OCI-LY1 (cell line): ENCODE data around the gene RMND5B.
A peak's percentile ranks its signal among the peaks of the same experiment; 100 is the strongest.

ENCODE experiments used
- H2AFZ ChIP-seq: fragments of 200-600 bp; sonication (generic), shearing (Covaris generic); 2 replicates; pipeline ENCODE4 v1.6.0; 2014; ENCODE audit warnings: antibody characterized with exemption, mild to moderate bottlenecking, low read length
- H3F3A ChIP-seq: fragments of 200-600 bp; sonication (generic), shearing (Covaris generic); 2 replicates; pipeline ENCODE4 v1.6.0; 2014; ENCODE audit warnings: mild to moderate bottlenecking, antibody characterized with exemption, low read length, moderate library complexity; ENCODE audit not compliant: insufficient read depth
- H3K27ac ChIP-seq: fragments of 200-600 bp; sonication (generic); 2 replicates; pipeline ENCODE4 v1.5.1; 2014; ENCODE audit warnings: low read length, mixed run types, mild to moderate bottlenecking, low read depth; ENCODE audit not compliant: poor library complexity, severe bottlenecking
- H3K27me3 ChIP-seq: fragments of 200-600 bp; sonication (generic); 2 replicates; pipeline ENCODE4 v1.6.0; 2014; ENCODE audit warnings: antibody characterized with exemption, mild to moderate bottlenecking, low read length, moderate library complexity; ENCODE audit not compliant: insufficient read depth
- H3K36me3 ChIP-seq: fragments of 200-600 bp; sonication (generic); 2 replicates; pipeline ENCODE4 v1.6.1; 2014; ENCODE audit warnings: mild to moderate bottlenecking, antibody characterized with exemption, low read length, moderate library complexity, mixed read lengths; ENCODE audit not compliant: insufficient read depth
- H3K4me1 ChIP-seq: fragments of 200-600 bp; sonication (generic); 2 replicates; pipeline ENCODE4 v1.5.1; 2014; ENCODE audit warnings: mild to moderate bottlenecking, low read length, moderate library complexity; ENCODE audit not compliant: insufficient read depth, severe bottlenecking
- H3K4me2 ChIP-seq: fragments of 200-600 bp; sonication (generic), shearing (Covaris generic); 2 replicates; pipeline ENCODE4 v1.6.1; 2014; ENCODE audit warnings: low read length
- H3K4me3 ChIP-seq: fragments of 200-600 bp; sonication (generic); 2 replicates; pipeline ENCODE4 v1.5.1; 2014; ENCODE audit warnings: low read length, low read depth, mild to moderate bottlenecking, mixed read lengths; ENCODE audit not compliant: poor library complexity, severe bottlenecking
- H3K79me2 ChIP-seq: fragments of 200-600 bp; shearing (Covaris generic); 2 replicates; pipeline ENCODE4 v1.6.1; 2016; ENCODE audit warnings: mixed run types, low read length, mixed read lengths; ENCODE audit not compliant: insufficient read depth
- H3K9ac ChIP-seq: fragments of 200-600 bp; sonication (generic), shearing (Covaris generic); 2 replicates; pipeline ENCODE4 v1.6.1; 2014; ENCODE audit warnings: mild to moderate bottlenecking, low read length, mixed read lengths
- H3K9me2 ChIP-seq: fragments of 200-600 bp; sonication (generic), shearing (Covaris generic); 2 replicates; pipeline ENCODE4 v1.6.1; 2014; ENCODE audit warnings: low read depth, mild to moderate bottlenecking, low read length, mixed read lengths
- H3K9me3 ChIP-seq: fragments of 200-600 bp; shearing (Covaris generic); 2 replicates; pipeline ENCODE4 v1.6.1; 2014; ENCODE audit warnings: low read length, mixed read lengths
- H4K20me1 ChIP-seq: fragments of 200-600 bp; sonication (generic), shearing (Covaris generic); 2 replicates; pipeline ENCODE4 v1.6.0; 2016; ENCODE audit warnings: mild to moderate bottlenecking, low read length; ENCODE audit not compliant: insufficient read depth
- EZH2 ChIP-seq: fragments of 200-600 bp; sonication (generic), shearing (Covaris generic); IDR thresholded peaks from 2 replicates; pipeline ENCODE4 v1.8.0; 2017; ENCODE audit warnings: borderline replicate concordance, mixed run types, mild to moderate bottlenecking, antibody characterized with exemption, low read length, moderate library complexity, mixed read lengths
- TF ChIP-seq, protein P1 (sequence below): fragments of 200-600 bp; sonication (generic), shearing (Covaris generic); IDR thresholded peaks from 2 replicates; pipeline ENCODE4 v1.5.1; 2017; ENCODE audit warnings: mild to moderate bottlenecking, antibody characterized with exemption, low read length, moderate library complexity, mixed read lengths

The RMND5B gene

GRCh38 chr5:178123094-178123965, 7.5 kb upstream of the RMND5B start:
- peak overlapping the region; percentile 94 for H3K27ac ChIP-seq
- peak overlapping the region; percentile 63; the same call in 1 of the 2 replicates for H3K9ac ChIP-seq
- H3K27me3 ChIP-seq: no peaks in the 10 kb centered on the region
- no peaks in the 10 kb centered on the region for H3F3A ChIP-seq
- H3K4me3 ChIP-seq: peak overlapping the region; percentile 54
- no peaks in the 10 kb centered on the region for H3K79me2 ChIP-seq
- no peaks in the 10 kb centered on the region for H4K20me1 ChIP-seq
- no peaks in the 10 kb centered on the region for H3K9me3 ChIP-seq
- no peaks in the 10 kb centered on the region for H3K9me2 ChIP-seq
- no peak overlapping the region for H2AFZ ChIP-seq
- peak overlapping the region; percentile 56; the same call in 1 of the 2 replicates for H3K4me2 ChIP-seq
- peaks cover 16% of the 10 kb centered on the region; the same call in 1 of the 2 replicates for H3K36me3 ChIP-seq
- TF ChIP-seq EZH2: no peak
- TF ChIP-seq, protein P1, sequence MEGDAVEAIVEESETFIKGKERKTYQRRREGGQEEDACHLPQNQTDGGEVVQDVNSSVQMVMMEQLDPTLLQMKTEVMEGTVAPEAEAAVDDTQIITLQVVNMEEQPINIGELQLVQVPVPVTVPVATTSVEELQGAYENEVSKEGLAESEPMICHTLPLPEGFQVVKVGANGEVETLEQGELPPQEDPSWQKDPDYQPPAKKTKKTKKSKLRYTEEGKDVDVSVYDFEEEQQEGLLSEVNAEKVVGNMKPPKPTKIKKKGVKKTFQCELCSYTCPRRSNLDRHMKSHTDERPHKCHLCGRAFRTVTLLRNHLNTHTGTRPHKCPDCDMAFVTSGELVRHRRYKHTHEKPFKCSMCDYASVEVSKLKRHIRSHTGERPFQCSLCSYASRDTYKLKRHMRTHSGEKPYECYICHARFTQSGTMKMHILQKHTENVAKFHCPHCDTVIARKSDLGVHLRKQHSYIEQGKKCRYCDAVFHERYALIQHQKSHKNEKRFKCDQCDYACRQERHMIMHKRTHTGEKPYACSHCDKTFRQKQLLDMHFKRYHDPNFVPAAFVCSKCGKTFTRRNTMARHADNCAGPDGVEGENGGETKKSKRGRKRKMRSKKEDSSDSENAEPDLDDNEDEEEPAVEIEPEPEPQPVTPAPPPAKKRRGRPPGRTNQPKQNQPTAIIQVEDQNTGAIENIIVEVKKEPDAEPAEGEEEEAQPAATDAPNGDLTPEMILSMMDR: no peak
- peaks cover 53% of the 10 kb centered on the region for H3K4me1 ChIP-seq

- H3K4me2 ChIP-seq: no peak overlapping the region
- no peaks in the 10 kb centered on the region for H4K20me1 ChIP-seq
- peaks cover 16% of the 10 kb centered on the region; the same call in 1 of the 2 replicates for H3K36me3 ChIP-seq
- peaks cover 43% of the 10 kb centered on the region for H3K4me1 ChIP-seq
- H3F3A ChIP-seq: no peaks in the 10 kb centered on the region
- H3K27me3 ChIP-seq: no peaks in the 10 kb centered on the region
- H3K79me2 ChIP-seq: no peaks in the 10 kb centered on the region
- H3K9ac ChIP-seq: no peak overlapping the region
- H3K4me3 ChIP-seq: no peak overlapping the region
- no peaks in the 10 kb centered on the region for H3K9me3 ChIP-seq
- no peaks in the 10 kb centered on the region for H3K9me2 ChIP-seq
- H2AFZ ChIP-seq: no peak overlapping the region
- TF ChIP-seq, protein P1: no peak
- TF ChIP-seq EZH2: no peak
- H3K27ac ChIP-seq: no peak overlapping the region
Observed at GRCh38 chr5:178123966-178124925, 6.6 kb upstream of the RMND5B start.

DNA sequence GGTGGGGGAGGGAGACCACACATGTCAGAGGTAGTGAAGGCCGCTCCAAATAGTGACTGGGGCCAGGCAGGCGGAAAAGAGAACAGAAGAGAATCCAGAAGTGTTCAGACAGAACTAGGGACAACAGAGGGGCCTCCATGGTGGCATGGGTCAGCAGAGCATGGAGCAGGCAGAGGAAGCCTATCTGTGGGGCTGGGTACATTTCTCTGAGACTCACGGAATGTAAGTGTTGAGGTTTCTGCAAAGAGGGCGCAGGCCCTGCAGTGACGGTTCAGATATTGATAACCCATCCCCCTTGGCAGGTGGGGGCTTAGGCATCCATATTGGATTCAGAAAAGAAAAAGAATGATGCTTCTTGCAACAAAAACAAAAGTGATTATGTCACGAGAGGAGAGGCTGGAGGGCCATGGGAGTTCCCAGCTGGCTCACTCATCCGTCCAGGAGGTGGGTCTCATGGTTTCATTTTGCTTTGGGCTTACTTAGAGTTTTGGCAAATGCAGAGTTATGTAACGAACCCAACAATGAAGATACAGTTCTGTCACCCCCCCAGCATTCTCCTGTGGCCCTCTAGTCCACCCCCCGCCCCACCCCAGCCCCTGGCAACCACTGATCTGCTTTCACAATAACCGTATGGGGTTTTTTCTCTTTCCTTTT, 5.4 kb upstream of the RMND5B start:
- H3K9me3 ChIP-seq: no peaks in the 10 kb centered on the region
- no peaks in the 10 kb centered on the region for H4K20me1 ChIP-seq
- no peaks in the 10 kb centered on the region for H3K79me2 ChIP-seq
- no peak overlapping the region for H2AFZ ChIP-seq
- H3K4me3 ChIP-seq: no peak overlapping the region
- H3K27ac ChIP-seq: no peak overlapping the region
- H3K9me2 ChIP-seq: no peaks in the 10 kb centered on the region
- peaks cover 39% of the 10 kb centered on the region for H3K4me1 ChIP-seq
- no peak overlapping the region for H3K9ac ChIP-seq
- H3F3A ChIP-seq: no peaks in the 10 kb centered on the region
- no peak overlapping the region for H3K4me2 ChIP-seq
- H3K36me3 ChIP-seq: peaks cover 16% of the 10 kb centered on the region; the same call in 1 of the 2 replicates
- H3K27me3 ChIP-seq: no peaks in the 10 kb centered on the region
- no peak for TF ChIP-seq EZH2
- TF ChIP-seq, protein P1: no peak
